Aorta (tissue), 5 donors: ENCODE results near the gene MTFP1. TPM values are rescaled to one million over a fixed set of nuclear protein-coding genes. Genes with fewer than 3 reads are reported as not detected.

Experiments
- ATAC-seq: fragments of 200-7000 bp; cut with Tn5 transposase; one replicate; pipeline ENCODE4 v1.9.1; 2022; ENCODE audit warnings: moderate library complexity; ENCODE audit not compliant: low FRiP score
- DNase-seq, 2 donors: peaks; one replicate each; pipeline ENCODE4 v3.0.0-alpha.2; 2020
- H3K27ac ChIP-seq, 2 donors: one replicate each; pipeline ENCODE4 v1.5.1; 2013; ENCODE audit warnings: low read length in 2 of 2, mild to moderate bottlenecking in 2 of 2, moderate library complexity in 2 of 2, control low read depth in 1 of 2, inconsistent platforms in 1 of 2, low read depth in 1 of 2
- H3K27me3 ChIP-seq, 2 donors: one replicate each; pipeline ENCODE4 v1.6.1; 2013; ENCODE audit warnings: control low read depth in 1 of 2, low read length in 1 of 2, mild to moderate bottlenecking in 1 of 2, moderate library complexity in 1 of 2; ENCODE audit not compliant: insufficient read depth in 2 of 2, control insufficient read depth in 1 of 2
- H3K36me3 ChIP-seq, 2 donors: one replicate each; pipeline ENCODE4 v1.6.1; 2013; ENCODE audit warnings: control low read depth in 1 of 2, low read length in 1 of 2, mild to moderate bottlenecking in 1 of 2; ENCODE audit not compliant: insufficient read depth in 2 of 2, control insufficient read depth in 1 of 2
- H3K4me1 ChIP-seq, 2 donors: one replicate each; pipeline ENCODE4 v1.6.1; 2013; ENCODE audit warnings: low read length in 2 of 2, control low read depth in 1 of 2, mild to moderate bottlenecking in 1 of 2, moderate library complexity in 1 of 2; ENCODE audit not compliant: insufficient read depth in 2 of 2, control insufficient read depth in 1 of 2
- H3K4me3 ChIP-seq, 2 donors: one replicate each; pipeline ENCODE4 v1.5.1; 2013; ENCODE audit warnings: low read length in 2 of 2, control low read depth in 1 of 2, mild to moderate bottlenecking in 1 of 2
- H3K9me3 ChIP-seq: one replicate; pipeline ENCODE4 v1.6.1; 2013; ENCODE audit warnings: mild to moderate bottlenecking, low read length; ENCODE audit not compliant: control insufficient read depth
- WGBS, 2 donors: extraction: QIAGEN DNeasy Blood & Tissue Kit; methylation state at CpG; one replicate each; pipeline ENCODE4 v1.1.7; 2013; 5-methylcytosine and 5-hydroxymethylcytosine counted together
- intact Hi-C, 2 donors: fragments of 100-400 bp; cut with DNase I; formaldehyde crosslinking; loops; one replicate each; pipeline versions ENCODE4 v1.14.2 to v1.15.0; 2022
- polyA plus RNA-seq, 2 donors: library from polyadenylated mRNA; stranded (reverse); fragments of 200-250 nt; gene quantifications; one replicate each; pipeline ENCODE4 v1.2.3, GENCODE V29; 2013
- total RNA-seq, 2 donors: library from RNA; stranded (reverse); fragmentation: NEBNext Ultra II Directional; extraction: Animal tissue kit (Norgen Biotek cat#: 25700); gene quantifications; one replicate each; pipeline ENCODE4 v1.2.1, GENCODE V29; 2021
- donor health status: healthy with polysubstance abuse.
- donor health status: Bipolar disorder and iron deficiency.
- donor health status: DM: no; HTN: no; CAD: no.
- donor health status: DM: no; HTN: no; CAD: no.
- donor health status: DM: yes; HTN: yes; CAD: no.

Gene MTFP1
- total and polyA plus RNA-seq, 4 donors = 4.0 to 6.8 (median 4.3) TPM

- ATAC-seq (no peak), DNase-seq (peak in 1 of 2 donors; percentile 74)
- intact Hi-C loops = loop anchor here in 1 of 2 donors (2.0 kb wide), 1 partner anchor 94 kb away; no protein-coding TSS in a partner anchor
- no peaks in the 10 kb centered on the region for H3K36me3 ChIP-seq
- no peaks in the 10 kb centered on the region for H3K9me3 ChIP-seq
- H3K27ac ChIP-seq = no peak overlapping the region
- no peaks in the 10 kb centered on the region for H3K27me3 ChIP-seq
- no peaks in the 10 kb centered on the region for H3K4me1 ChIP-seq
- no peak overlapping the region for H3K4me3 ChIP-seq
- WGBS, 2 donors = 57 to 58% methylated on average over 5 of the region's 5 CpGs
Observed at GRCh38 chr22:30390974-30391691, 34.4 kb upstream of the MTFP1 start.

DNA sequence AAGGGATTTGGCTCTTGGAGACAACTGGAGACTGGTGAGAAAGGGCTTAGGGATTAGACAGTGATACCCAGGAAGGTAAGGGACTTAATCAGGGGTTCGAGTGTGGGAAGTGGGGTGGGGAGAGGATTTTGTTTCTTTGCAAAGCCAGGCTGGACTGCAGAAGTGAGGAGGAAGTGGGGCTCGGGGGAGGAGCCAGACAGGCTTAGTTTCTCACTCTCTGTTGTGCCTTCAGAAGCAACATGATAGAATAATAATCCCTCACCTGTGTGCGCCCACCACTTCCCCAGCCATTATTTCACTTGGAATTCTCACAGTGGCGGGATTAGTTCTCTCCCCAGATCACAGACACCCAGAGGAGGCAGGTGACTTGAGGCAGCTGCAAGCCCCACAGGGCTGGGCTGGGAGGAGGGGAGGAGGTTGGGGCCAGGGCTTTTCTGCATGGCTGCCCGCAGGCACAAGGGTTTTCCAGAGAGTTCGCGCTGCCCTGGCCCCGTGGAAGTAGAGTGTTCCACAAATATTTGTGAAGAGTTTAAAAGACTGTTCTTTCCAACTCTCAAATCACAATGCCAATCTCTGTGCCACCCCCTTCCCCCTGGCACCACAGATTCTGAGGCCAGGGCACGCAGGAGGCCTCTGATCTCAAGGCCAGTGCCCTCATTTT, 32.8 kb upstream of the MTFP1 start:
- H3K4me1 ChIP-seq = no peaks in the 10 kb centered on the region
- no peaks in the 10 kb centered on the region for H3K36me3 ChIP-seq
- no peaks in the 10 kb centered on the region for H3K9me3 ChIP-seq
- no peak for ATAC-seq
- no peaks in the 10 kb centered on the region for H3K27me3 ChIP-seq
- H3K27ac ChIP-seq = no peak overlapping the region
- no peak overlapping the region for H3K4me3 ChIP-seq
- DNase-seq = no peak
- WGBS, 2 donors = 72 to 78% methylated on average over 9 of the region's 9 CpGs
- intact Hi-C loops = no loop called here

DNA sequence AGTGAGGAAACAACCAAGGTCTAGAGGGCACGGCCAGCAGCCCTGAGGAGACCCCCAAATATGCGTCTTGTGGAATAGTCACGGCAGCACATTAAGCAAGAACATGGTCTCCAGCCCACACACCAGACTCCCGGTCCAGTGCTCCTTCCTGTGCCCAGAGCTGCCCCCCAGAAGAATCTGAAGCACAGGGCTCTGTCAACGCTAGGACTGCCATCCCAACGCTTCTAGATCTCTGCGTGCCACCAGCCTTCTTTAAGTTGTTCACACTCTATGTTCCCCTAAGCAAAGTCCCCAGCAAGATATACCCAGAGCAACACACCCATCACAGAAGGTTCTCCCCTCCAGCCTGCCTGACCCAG, 32.3 kb upstream of the MTFP1 start:
- no peak overlapping the region for H3K27ac ChIP-seq
- no peak for DNase-seq
- 85% methylated on average over 7 of the region's 7 CpGs for WGBS, 2 donors
- H3K9me3 ChIP-seq = no peaks in the 10 kb centered on the region
- H3K36me3 ChIP-seq = no peaks in the 10 kb centered on the region
- no peak for ATAC-seq
- H3K4me1 ChIP-seq = no peaks in the 10 kb centered on the region
- intact Hi-C loops = no loop called here
- no peak overlapping the region for H3K4me3 ChIP-seq
- H3K27me3 ChIP-seq = no peaks in the 10 kb centered on the region

- Histone ChIP-seq H3K4me3 (no peak overlapping the region), H3K27ac (no peak overlapping the region), H3K27me3 (no peaks in the 10 kb centered on the region), H3K36me3 (no peaks in the 10 kb centered on the region), H3K9me3 (no peaks in the 10 kb centered on the region), H3K4me1 (peaks cover 0 to 2% of the 10 kb centered on the region in 2 donors)
- intact Hi-C loops = no loop called here
- ATAC-seq (no peak), DNase-seq (no peak)
- WGBS, 2 donors = 83 to 92% methylated on average over 3 of the region's 3 CpGs
Observed at GRCh38 chr22:30393885-30394284, 31.7 kb upstream of the MTFP1 start.

- peaks cover 0 to 2% of the 10 kb centered on the region in 2 donors for H3K4me1 ChIP-seq
- intact Hi-C loops = loop anchor here in 1 of 2 donors (1.0 kb wide), 1 partner anchor 26 kb away; no protein-coding TSS in a partner anchor
Observed at GRCh38 chr22:30396871-30397655, 28.5 kb upstream of the MTFP1 start, which contains the start of gene SEC14L2. Gene SEC14L2 (plus strand): TSS chr22:30397018. CDS start chr22:30397117, 99 bp downstream.

GRCh38 chr22:30397656-30398635, 27.6 kb upstream of the MTFP1 start:
- Histone ChIP-seq H3K9me3 (no peaks in the 10 kb centered on the region), H3K4me3 (peak overlapping the region in 1 of 2 donors; percentile 80), H3K27ac (no peak overlapping the region), H3K27me3 (no peaks in the 10 kb centered on the region), H3K4me1 (peaks cover 0 to 2% of the 10 kb centered on the region in 2 donors), H3K36me3 (no peaks in the 10 kb centered on the region)
- DNase-seq (no peak), ATAC-seq (peak; percentile 6)
- intact Hi-C loops = loop anchor here in 1 of 2 donors (1.0 kb wide), 1 partner anchor 25 kb away; no protein-coding TSS in a partner anchor
- WGBS, 2 donors = 33 to 35% methylated on average over 11 of the region's 11 CpGs

More at GRCh38 chr22:30396871-30397655, 28.5 kb upstream of the MTFP1 start, which contains the start of gene SEC14L2:
- H3K27me3 ChIP-seq = no peaks in the 10 kb centered on the region
- H3K4me3 ChIP-seq = peak within 1 kb of the TSS; percentile 49 to 80
- DNase-seq (peak; percentile 83 to 92), ATAC-seq (peak; percentile 76)
- no peaks in the 10 kb centered on the region for H3K9me3 ChIP-seq
- 1% methylated on average over 48 to 56 of the region's 56 CpGs for WGBS, 2 donors
- H3K27ac ChIP-seq = no peak within 1 kb of the TSS
- no peaks in the 10 kb centered on the region for H3K36me3 ChIP-seq

- Histone ChIP-seq H3K36me3 (no peaks in the 10 kb centered on the region), H3K4me3 (no peak overlapping the region), H3K9me3 (no peaks in the 10 kb centered on the region), H3K4me1 (peaks cover 0 to 2% of the 10 kb centered on the region in 2 donors), H3K27me3 (no peaks in the 10 kb centered on the region), H3K27ac (no peak overlapping the region)
- DNase-seq = no peak
- ATAC-seq = peak; percentile 20
- intact Hi-C loops = no loop called here
- WGBS, 2 donors = 56 to 57% methylated on average over 23 to 25 of the region's 25 CpGs
Observed at GRCh38 chr22:30398685-30399680, 26.6 kb upstream of the MTFP1 start.
